HepG2 (cell line): ENCODE results near the gene IL22RA1. TPM values are rescaled to one million over a fixed set of nuclear protein-coding genes. Genes with fewer than 3 reads are reported as not detected.

Experiments
- CENPX ChIP-seq: sonication (generic); formaldehyde crosslinking; IDR thresholded peaks from 2 replicates; pipeline ENCODE4 v1.9.0; 2021; ENCODE audit warnings: mild to moderate bottlenecking, missing genetic modification reagents, moderate library complexity
- EHMT2 ChIP-seq: fragments of 200-600 bp; sonication (generic); IDR thresholded peaks from 2 replicates; pipeline ENCODE4 v1.7.0; 2017; ENCODE audit warnings: antibody characterized with exemption, low read depth, low read length, borderline replicate concordance
- FOSL2 ChIP-seq: sonication (generic); formaldehyde crosslinking; IDR thresholded peaks from 2 replicates; pipeline ENCODE4 v1.4.0; 2020; ENCODE audit warnings: missing genetic modification reagents
- GZF1 ChIP-seq: sonication (generic); formaldehyde crosslinking; IDR thresholded peaks from 2 replicates; pipeline ENCODE4 v1.5.1; 2020; ENCODE audit warnings: mild to moderate bottlenecking, missing genetic modification reagents
- HMG20A ChIP-seq: IDR thresholded peaks from 2 replicates; pipeline ENCODE4 v1.6.1; 2016; ENCODE audit warnings: borderline replicate concordance
- ISL2 ChIP-seq: sonication (generic); formaldehyde crosslinking; IDR thresholded peaks from 2 replicates; pipeline ENCODE4 v1.5.0; 2020; ENCODE audit warnings: missing genetic modification reagents
- MLLT10 ChIP-seq: sonication (generic); formaldehyde crosslinking; IDR thresholded peaks from 2 replicates; pipeline ENCODE4 v1.4.0; 2020; ENCODE audit warnings: missing genetic modification reagents
- NFYB ChIP-seq: sonication (generic); formaldehyde crosslinking; IDR thresholded peaks from 2 replicates; pipeline ENCODE4 v1.4.0; 2020; ENCODE audit warnings: missing genetic modification reagents
- POLR2A ChIP-seq, 2 experiments: IDR thresholded peaks; 2 replicates each; pipeline ENCODE4 v1.6.1; 2011; ENCODE audit warnings: low read depth in 2 of 2, low read length in 2 of 2, mild to moderate bottlenecking in 1 of 2, moderate library complexity in 1 of 2; ENCODE audit not compliant: insufficient read depth in 1 of 2
- POLR2G ChIP-seq: fragments of 200-400 bp; formaldehyde crosslinking; IDR thresholded peaks from 2 replicates; pipeline ENCODE4 v1.6.1; 2018; ENCODE audit warnings: mild to moderate bottlenecking, low read depth, low read length, moderate library complexity
- SNAPC2 ChIP-seq: sonication (generic); formaldehyde crosslinking; IDR thresholded peaks from 2 replicates; pipeline ENCODE4 v1.8.1; 2022; ENCODE audit warnings: mild to moderate bottlenecking, missing genetic modification reagents
- ZFP36L1 ChIP-seq: sonication (generic); formaldehyde crosslinking; IDR thresholded peaks from 2 replicates; pipeline ENCODE4 v1.8.0; 2022; ENCODE audit warnings: mild to moderate bottlenecking, missing genetic modification reagents, moderate library complexity
- ZNF451 ChIP-seq: sonication (generic); formaldehyde crosslinking; IDR thresholded peaks from 2 replicates; pipeline ENCODE4 v1.5.0; 2020; ENCODE audit warnings: mild to moderate bottlenecking, missing genetic modification reagents
- ZNF883 ChIP-seq: sonication (generic); formaldehyde crosslinking; IDR thresholded peaks from 2 replicates; pipeline ENCODE4 v1.5.1; 2020; ENCODE audit warnings: mild to moderate bottlenecking, missing genetic modification reagents; ENCODE audit errors: not compliant biosample characterization
- polyA plus RNA-seq, 8 experiments: library from polyadenylated mRNA; depleted of rRNA in 3 of 8; stranded (reverse) in 7 of 8; unstranded in 1 of 8; fragments of >200 nt; fragmentation: Illumina TruSeq in 4 of 8; extraction: Trizol in 4 of 8; gene quantifications; 2 replicates each; pipeline versions ENCODE4 v1.2.1 to v1.2.3, GENCODE V29; 2011 to 2016; ENCODE audit warnings: low read depth in 4 of 8, missing spikeins in 1 of 8, mixed read lengths in 1 of 8; ENCODE audit not compliant: insufficient read depth in 1 of 8
- total RNA-seq, 5 experiments: library from RNA; depleted of rRNA; stranded (reverse); fragments of >200 nt; fragmentation: Illumina TruSeq; extraction: Trizol; gene quantifications; 2 replicates each; pipeline ENCODE4 v1.2.3, GENCODE V29; 2016; ENCODE audit warnings: low read depth in 1 of 5
- TF ChIP-seq, protein P1 (sequence below): sonication (generic); formaldehyde crosslinking; IDR thresholded peaks from 2 replicates; pipeline ENCODE4 v1.4.0; 2020; ENCODE audit warnings: missing genetic modification reagents
- TF ChIP-seq, protein P2 (sequence below): sonication (generic); formaldehyde crosslinking; IDR thresholded peaks from 2 replicates; pipeline ENCODE4 v1.5.1; 2020; ENCODE audit warnings: mild to moderate bottlenecking, moderate library complexity, missing genetic modification reagents
- TF ChIP-seq, protein P3 (sequence below): sonication (generic); formaldehyde crosslinking; IDR thresholded peaks from 2 replicates; pipeline ENCODE4 v1.4.0; 2020; ENCODE audit warnings: missing genetic modification reagents
- TF ChIP-seq, protein P4 (sequence below): sonication (generic); formaldehyde crosslinking; conservative IDR thresholded peaks from 2 replicates; pipeline ENCODE4 v1.8.0; 2022; ENCODE audit warnings: missing genetic modification reagents
- TF ChIP-seq, protein P5 (sequence below): sonication (generic); formaldehyde crosslinking; IDR thresholded peaks from 2 replicates; pipeline ENCODE4 v1.4.0; 2020; ENCODE audit warnings: low read depth, mild to moderate bottlenecking, missing genetic modification reagents

The IL22RA1 gene
- total and polyA plus RNA-seq, 2 of the 13 experiments (the other 11 are each of a cell fraction or from before 2014, with no cell fraction given) = 4.4 to 10.2 TPM

DNA sequence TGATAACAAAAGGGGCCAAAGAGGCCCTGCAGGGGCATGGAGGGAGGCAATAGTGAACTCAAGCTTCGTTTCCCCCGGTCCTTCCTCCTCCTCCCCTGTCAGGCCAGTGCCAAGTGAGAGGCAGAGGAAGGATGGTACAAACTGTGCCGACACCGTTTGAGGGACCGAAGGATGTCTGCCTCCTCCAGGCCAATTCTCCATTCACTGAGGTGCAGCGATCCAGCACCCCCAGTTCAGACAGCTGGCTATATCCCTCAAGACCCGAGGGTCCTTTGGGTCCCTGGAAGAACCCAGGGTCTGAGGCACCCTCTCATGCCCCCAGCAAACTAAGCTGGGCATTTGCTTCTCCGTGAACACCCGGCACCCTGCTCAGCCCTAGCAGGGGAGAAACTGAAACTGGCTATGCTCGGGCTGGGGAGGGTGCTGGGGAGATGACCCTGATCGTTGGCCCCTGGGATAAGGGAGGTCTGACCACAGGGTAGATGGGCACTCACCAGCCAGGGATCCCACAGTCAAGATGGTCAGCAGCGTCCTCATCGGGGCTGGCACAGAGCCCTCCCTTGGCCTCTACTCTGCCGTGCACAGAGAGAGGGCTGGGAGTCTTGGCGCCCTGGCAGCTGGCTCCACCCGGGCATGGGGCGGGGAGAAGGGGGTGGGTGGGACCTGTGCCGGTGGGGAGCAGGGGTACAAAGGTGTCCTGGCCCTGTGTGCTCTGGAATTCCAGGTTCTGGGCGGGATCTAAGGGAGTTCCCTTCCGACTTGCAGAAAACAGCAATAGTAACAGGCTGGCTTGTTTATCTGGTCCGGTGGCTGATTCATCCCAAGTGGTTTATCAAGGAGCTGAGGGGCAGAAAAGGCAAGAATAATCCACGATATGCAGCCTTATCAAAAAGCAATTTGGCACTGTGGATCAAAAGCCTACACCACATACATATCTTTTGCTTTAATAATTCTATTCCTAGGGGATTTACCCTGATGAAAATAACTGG is at the start of gene IL22RA1 (continued):
- TF ChIP-seq, protein P1, sequence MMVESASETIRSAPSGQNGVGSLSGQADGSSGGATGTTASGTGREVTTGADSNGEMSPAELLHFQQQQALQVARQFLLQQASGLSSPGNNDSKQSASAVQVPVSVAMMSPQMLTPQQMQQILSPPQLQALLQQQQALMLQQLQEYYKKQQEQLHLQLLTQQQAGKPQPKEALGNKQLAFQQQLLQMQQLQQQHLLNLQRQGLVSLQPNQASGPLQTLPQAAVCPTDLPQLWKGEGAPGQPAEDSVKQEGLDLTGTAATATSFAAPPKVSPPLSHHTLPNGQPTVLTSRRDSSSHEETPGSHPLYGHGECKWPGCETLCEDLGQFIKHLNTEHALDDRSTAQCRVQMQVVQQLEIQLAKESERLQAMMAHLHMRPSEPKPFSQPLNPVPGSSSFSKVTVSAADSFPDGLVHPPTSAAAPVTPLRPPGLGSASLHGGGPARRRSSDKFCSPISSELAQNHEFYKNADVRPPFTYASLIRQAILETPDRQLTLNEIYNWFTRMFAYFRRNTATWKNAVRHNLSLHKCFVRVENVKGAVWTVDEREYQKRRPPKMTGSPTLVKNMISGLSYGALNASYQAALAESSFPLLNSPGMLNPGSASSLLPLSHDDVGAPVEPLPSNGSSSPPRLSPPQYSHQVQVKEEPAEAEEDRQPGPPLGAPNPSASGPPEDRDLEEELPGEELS (CRISPR knock-in tag) = no peak
- TF ChIP-seq ZNF451 (CRISPR knock-in tag) (no peak), HMG20A (CRISPR knock-in tag) (0 out of 2 replicates have a peak, but pooled peaks have one; percentile 8), GZF1 (CRISPR knock-in tag) (no peak), MLLT10 (CRISPR knock-in tag) (no peak), ZFP36L1 (no peak), CENPX (CRISPR knock-in tag) (no peak), POLR2G (0 out of 2 replicates have a peak, but pooled peaks have one; percentile 29), FOSL2 (0 out of 2 replicates have a peak, but pooled peaks have one; percentile 13), NFYB (CRISPR knock-in tag) (no peak), EHMT2 (no peak), SNAPC2 (CRISPR knock-in tag) (no peak), ZNF883 (CRISPR knock-in tag) (no peak), ISL2 (CRISPR knock-in tag) (0 out of 2 replicates have a peak, but pooled peaks have one; percentile 41), POLR2A (IDR thresholded peaks at IDR 0.05; ENCODE audit: insufficient read depth in 1 of 2, low read depth in 2 of 2, low read length in 2 of 2) (peak; percentile 48 to 82; a peak in 3 of 4 replicates)
- TF ChIP-seq, protein P2, sequence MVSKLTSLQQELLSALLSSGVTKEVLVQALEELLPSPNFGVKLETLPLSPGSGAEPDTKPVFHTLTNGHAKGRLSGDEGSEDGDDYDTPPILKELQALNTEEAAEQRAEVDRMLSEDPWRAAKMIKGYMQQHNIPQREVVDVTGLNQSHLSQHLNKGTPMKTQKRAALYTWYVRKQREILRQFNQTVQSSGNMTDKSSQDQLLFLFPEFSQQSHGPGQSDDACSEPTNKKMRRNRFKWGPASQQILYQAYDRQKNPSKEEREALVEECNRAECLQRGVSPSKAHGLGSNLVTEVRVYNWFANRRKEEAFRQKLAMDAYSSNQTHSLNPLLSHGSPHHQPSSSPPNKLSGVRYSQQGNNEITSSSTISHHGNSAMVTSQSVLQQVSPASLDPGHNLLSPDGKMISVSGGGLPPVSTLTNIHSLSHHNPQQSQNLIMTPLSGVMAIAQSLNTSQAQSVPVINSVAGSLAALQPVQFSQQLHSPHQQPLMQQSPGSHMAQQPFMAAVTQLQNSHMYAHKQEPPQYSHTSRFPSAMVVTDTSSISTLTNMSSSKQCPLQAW (CRISPR knock-in tag) = no peak
- TF ChIP-seq, protein P3, sequence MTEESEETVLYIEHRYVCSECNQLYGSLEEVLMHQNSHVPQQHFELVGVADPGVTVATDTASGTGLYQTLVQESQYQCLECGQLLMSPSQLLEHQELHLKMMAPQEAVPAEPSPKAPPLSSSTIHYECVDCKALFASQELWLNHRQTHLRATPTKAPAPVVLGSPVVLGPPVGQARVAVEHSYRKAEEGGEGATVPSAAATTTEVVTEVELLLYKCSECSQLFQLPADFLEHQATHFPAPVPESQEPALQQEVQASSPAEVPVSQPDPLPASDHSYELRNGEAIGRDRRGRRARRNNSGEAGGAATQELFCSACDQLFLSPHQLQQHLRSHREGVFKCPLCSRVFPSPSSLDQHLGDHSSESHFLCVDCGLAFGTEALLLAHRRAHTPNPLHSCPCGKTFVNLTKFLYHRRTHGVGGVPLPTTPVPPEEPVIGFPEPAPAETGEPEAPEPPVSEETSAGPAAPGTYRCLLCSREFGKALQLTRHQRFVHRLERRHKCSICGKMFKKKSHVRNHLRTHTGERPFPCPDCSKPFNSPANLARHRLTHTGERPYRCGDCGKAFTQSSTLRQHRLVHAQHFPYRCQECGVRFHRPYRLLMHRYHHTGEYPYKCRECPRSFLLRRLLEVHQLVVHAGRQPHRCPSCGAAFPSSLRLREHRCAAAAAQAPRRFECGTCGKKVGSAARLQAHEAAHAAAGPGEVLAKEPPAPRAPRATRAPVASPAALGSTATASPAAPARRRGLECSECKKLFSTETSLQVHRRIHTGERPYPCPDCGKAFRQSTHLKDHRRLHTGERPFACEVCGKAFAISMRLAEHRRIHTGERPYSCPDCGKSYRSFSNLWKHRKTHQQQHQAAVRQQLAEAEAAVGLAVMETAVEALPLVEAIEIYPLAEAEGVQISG = 0 out of 2 replicates have a peak, but pooled peaks have one; percentile 16
- TF ChIP-seq, protein P4, sequence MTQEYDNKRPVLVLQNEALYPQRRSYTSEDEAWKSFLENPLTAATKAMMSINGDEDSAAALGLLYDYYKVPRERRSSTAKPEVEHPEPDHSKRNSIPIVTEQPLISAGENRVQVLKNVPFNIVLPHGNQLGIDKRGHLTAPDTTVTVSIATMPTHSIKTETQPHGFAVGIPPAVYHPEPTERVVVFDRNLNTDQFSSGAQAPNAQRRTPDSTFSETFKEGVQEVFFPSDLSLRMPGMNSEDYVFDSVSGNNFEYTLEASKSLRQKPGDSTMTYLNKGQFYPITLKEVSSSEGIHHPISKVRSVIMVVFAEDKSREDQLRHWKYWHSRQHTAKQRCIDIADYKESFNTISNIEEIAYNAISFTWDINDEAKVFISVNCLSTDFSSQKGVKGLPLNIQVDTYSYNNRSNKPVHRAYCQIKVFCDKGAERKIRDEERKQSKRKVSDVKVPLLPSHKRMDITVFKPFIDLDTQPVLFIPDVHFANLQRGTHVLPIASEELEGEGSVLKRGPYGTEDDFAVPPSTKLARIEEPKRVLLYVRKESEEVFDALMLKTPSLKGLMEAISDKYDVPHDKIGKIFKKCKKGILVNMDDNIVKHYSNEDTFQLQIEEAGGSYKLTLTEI (CRISPR knock-in tag) = no peak
- TF ChIP-seq, protein P5, sequence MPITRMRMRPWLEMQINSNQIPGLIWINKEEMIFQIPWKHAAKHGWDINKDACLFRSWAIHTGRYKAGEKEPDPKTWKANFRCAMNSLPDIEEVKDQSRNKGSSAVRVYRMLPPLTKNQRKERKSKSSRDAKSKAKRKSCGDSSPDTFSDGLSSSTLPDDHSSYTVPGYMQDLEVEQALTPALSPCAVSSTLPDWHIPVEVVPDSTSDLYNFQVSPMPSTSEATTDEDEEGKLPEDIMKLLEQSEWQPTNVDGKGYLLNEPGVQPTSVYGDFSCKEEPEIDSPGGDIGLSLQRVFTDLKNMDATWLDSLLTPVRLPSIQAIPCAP (CRISPR knock-in tag) = 0 out of 2 replicates have a peak, but pooled peaks have one; percentile 72
